ENCODE measurements around the gene SEMA4C.

- TF ChIP-seq GATA2 (IDR thresholded peaks at IDR 0.05; ENCODE audit: low read depth, low read length) (no peak), GATA3 (IDR thresholded peaks at IDR 0.05; ENCODE audit: low read depth, low read length) (no peak)
Measured at GRCh38 chr2:96817882-96818281, 52.0 kb downstream of the SEMA4C start.

Data from SH-SY5Y (cell line).